C1 segment of cervical spinal cord (tissue), 14 donors: Measurements from ENCODE around the gene MUC6.

Experiments
- DNase-seq, 14 donors: peaks; one replicate each; lab custom pipeline; 2025; lab: John Stamatoyannopoulos, UW

Gene MUC6

GRCh38 chr11:1008001-1008802 lies 28.3 kb downstream of the MUC6 start:
- DNase-seq, result no peak

DNA sequence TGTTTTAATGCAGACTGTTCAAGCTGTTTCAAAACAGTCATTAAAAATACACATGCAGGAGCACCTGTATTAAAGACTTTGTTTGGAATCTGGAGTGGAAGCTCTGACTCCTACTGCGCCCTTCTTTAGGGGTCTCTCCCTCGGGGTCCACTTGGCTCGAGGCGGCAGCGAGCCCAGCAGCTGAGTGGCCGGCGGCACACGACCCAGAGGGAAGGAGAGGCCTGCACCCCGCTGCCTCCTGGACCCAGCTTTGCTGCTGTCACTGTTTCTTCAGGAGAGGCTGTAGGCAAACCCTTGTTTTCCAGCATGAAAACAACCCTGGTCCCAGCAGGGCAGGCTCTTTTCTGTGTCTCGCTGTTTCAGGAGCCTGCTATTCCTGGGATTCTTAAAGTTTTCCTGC lies 29.2 kb downstream of the MUC6 start:
- DNase-seq, result no peak

DNA sequence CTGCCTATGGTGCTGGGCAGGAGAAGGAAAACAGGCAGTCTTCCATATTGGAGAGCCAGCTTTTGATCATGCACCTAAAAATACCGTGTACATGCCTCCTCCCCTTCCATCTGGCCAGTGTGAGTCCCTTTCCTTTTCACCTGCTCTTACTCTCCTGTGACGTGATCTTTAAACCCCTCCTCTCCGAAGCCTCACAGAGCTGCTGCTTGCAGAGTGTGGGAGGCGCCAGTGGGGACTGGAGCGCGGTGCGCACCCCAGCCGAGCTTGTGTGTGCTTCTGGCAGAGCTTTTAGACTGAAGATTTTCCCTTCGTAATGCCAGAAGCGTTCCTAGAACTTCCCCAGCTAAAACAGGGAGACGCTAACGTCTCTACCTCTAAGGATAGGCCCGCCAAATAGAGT lies 29.8 kb downstream of the MUC6 start:
- DNase-seq, result peak in 2 of 14 donors; percentile 11 to 96

- DNase-seq, result no peak
Observed at GRCh38 chr11:1005928-1006327, 30.6 kb downstream of the MUC6 start.

DNA sequence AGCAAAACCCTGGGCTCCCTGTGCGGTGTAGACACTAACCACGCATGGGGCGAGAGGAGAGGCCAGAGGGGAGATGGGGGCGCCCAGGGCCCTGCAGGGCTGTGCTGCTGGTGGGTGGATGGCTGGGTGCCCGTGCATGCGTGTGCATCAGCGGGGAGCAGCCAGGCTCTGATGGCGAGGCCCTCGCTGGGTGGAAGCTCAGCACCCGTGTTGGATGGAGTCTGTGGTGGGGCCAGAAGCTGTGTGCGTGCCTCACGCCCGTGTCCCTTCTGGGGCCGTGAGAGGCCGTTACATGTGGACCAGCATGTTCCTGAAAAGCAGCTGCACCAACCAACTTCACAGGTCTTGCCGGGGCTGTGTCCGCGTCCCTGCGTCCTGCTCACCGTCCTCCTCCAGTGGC lies 33.4 kb downstream of the MUC6 start:
- no peak for DNase-seq

GRCh38 chr11:1002406-1002984 lies 34.0 kb downstream of the MUC6 start:
- no peak for DNase-seq

DNA sequence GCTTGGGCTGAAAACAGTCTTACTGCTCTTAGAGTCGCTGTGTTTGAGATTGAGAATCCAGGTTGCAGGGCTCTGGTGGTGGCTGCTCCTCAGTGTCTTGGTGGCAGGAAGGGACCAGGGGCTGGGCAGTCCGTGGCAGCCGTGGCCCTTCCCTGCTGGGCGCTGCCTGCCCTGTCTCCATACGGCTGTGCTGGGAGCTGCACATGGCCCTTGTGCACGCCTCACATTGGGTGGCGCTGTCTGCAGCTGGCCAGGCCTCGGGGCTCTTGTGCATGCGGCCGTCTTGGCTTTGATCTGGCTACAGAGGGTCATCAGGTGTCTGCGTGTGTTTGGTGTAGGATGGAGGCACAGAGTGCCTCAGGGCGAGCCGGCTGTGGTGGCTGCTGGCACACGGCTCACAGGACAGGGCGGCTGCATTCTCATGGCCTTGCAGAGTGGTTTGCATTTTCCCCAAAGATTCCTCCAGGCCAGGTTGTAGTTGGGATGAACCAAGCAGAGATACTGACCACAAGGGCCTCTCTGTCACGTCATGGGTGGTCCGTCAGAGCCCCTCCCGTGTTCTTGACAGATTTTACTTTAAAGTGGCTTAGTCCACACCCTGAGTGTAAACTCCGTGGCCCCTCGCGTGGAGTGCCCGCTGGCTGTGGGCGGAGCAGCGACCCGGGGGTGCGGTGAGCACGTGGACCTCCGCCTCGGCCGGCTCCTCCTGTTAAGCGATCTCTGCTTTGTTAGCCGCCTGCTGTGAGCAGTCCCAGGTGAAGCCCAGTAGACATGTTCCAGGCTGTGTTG lies 34.7 kb downstream of the MUC6 start:
- DNase-seq, result no peak

- no peak for DNase-seq
Observed at GRCh38 chr11:1000357-1001278, 35.9 kb downstream of the MUC6 start.

GRCh38 chr11:999009-999408 lies 37.5 kb downstream of the MUC6 start:
- DNase-seq, result no peak

DNA sequence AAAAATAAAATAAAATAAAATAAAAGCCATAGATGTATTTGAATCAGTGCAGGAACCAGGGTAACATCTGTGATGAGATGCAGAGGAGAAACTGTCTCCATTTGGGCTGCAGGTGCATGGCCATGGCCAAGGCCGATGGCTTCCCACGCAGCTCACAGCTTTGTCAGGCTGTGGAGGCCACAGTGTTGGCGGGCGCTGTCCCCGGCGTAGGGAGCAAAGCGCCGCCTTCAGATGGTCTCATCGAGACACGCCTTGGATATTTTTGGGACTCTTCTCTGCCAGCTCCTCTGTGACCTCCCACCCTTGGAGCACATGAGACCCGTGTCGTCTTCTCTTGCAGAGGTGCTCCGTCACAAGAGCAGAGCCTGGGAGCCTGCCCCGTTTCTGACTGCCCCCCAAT lies 38.6 kb downstream of the MUC6 start:
- no peak for DNase-seq

DNA sequence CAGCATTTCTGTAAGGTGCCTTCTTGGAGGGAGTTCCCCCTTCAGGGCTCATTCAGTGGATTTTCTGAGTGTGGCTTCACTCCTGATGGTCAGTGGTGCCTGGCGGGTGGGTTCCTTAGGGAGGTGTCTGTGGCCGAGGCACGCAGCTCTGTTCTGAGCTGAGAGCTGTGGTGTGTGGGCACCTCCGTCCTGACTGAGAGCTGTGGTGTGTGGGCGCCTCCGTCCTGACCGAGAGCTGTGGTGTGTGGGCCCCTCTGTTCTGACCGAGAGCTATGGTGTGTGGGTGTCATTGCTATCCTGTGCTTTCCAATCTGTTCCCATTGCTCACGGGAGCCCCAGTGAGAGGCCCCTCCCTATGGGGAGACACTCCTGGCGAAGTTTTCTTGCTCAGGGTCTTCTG lies 39.8 kb downstream of the MUC6 start:
- no peak for DNase-seq

GRCh38 chr11:995752-996420 lies 40.6 kb downstream of the MUC6 start:
- peak in 1 of 14 donors; percentile 62 for DNase-seq

DNA sequence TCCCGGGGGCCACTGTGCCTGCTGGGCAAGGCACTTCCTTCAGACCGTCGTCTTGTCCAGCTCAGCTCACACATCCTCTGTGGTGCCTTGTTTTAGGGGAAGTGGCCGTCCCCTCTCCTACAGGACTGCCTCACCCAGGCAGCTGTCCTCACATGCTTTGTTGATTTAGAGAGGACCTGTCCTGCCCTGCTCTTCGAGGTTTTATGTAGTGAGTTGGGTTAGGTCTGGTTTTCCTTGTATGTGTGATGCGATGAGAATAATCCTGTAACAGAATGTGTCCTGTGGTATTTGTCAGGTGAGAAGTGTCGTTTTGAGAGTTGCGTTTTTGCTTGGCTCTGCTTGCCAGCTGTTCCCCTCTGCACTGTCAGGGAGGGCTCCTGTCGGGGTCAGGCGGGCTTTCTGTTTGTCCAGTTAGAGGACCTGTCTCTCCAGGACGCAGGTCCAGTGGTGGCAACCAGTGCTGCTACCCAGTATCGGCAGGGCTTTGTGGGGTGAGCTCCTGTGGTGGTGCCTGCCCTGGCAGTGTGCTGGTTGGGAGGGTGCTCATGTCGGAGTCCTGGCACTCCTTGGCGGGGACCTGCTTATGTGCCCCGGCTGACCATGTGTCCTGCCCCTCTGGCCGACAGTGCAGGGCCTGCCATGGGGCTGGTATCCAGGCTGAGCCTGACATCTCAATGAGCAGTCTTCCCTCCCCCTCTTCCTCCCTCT lies 41.3 kb downstream of the MUC6 start:
- DNase-seq, result no peak

- DNase-seq, result no peak
Observed at GRCh38 chr11:993632-994167, 42.8 kb downstream of the MUC6 start.

DNA sequence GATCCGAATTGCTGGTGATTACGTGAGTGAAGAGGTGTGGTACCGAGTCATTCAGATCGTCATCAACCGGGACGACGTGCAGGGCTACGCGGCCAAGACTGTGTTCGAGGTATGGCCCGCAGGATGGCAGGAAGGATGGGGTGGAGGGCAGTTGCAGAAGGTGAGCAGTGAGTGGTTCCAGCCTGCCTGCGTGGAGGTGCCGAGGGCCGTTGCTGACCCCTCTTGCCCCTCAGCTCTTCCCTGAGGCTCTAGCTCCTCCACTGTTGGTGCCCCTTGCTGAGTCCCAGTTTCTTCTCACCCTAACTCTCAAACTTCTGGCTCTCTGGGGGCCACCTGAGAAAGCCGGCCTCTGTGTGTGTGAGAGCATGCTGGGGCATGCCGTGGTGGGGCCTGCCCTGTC lies 43.9 kb downstream of the MUC6 start:
- no peak for DNase-seq

- DNase-seq, result no peak
Observed at GRCh38 chr11:991711-992307, 44.7 kb downstream of the MUC6 start.

DNA sequence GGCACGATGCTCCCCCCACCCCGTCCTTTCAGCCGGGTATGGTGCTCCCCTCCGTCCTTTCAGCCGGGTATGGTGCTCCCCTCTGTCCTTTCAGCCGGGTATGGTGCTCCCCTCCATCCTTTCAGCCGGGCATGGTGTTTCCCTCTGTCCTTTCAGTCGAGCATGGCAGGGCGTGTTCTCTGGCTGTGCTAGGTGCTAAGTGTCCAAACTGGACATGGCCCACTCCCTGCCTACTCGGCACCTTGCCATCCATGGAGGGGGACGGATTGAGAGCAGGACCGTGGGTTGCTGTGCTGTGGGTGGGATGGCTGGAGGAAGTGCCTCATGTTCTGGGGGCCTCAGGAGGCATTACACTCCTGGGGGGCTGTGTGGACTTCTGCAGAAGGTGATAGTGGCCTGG lies 45.5 kb downstream of the MUC6 start:
- DNase-seq, result no peak

DNA sequence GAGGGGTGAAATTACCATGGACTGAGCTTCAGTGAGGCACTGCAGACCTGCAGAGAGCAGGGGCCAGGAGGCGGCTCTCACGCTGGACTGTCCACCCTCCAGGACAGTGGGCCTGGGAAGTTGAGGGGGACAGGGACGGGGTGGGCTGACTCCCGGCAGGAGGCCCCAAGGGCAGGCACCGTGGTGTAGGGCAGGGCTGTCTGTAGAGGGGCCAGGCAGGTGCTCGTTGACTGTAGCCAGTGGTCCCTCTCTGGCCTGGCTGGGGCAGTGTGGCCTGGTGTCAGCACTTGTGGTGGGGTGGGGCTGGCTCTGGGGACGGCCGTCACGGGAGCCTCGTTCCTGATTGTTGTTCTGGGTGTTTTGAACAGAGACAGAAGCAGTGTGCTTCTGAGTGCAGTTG lies 46.4 kb downstream of the MUC6 start:
- no peak for DNase-seq

GRCh38 chr11:987671-988070 lies 48.8 kb downstream of the MUC6 start:
- no peak for DNase-seq

DNA sequence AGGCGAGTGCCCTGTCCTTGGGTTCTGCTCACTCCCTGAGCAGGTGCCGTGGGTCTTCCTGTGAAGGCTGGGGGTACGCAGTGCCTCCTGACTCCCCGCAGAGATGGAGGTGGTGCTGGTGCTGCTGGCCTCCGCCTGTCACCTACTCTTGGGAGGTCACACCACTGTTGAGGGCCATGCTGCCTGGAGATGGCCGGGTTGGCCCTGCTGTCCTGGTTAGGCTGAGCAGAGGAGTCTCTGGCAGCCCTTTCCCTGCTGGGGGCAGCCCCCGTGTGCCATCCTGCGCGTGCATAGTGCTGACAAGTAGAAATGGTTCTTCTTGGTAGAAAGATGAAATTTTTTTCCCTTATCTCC lies 49.6 kb downstream of the MUC6 start:
- DNase-seq, result no peak
